OCI-LY7 (cell line): ENCODE data around the gene MORN1. TPM values are rescaled to one million over a fixed set of nuclear protein-coding genes. Genes with fewer than 3 reads are reported as not detected.

ENCODE experiments used
- BruUV-seq: library from RNA; stranded (reverse); fragments of 400-500 nt; replicated peaks from 2 replicates; lab custom pipeline; 2021; lab: Mats Ljungman, UMichigan
- CTCF ChIA-PET: fragments of 300-600 bp; sonication (Branson Sonifier 250); formaldehyde crosslinking; loops from one replicate; lab custom pipeline; 2022; ENCODE audit warnings: antibody characterized with exemption; ENCODE audit not compliant: unreplicated experiment; lab: Charles Lee
- POLR2A ChIA-PET: fragments of 300-600 bp; sonication (Branson Sonifier 250); formaldehyde crosslinking; loops from one replicate; lab custom pipeline; 2022; ENCODE audit warnings: antibody characterized with exemption; lab: Charles Lee
- DNase-seq: peaks from one replicate; pipeline ENCODE4 v3.0.0-alpha.2; 2015; ENCODE audit warnings: low spot score
- H2AFZ ChIP-seq: fragments of 200-600 bp; sonication (generic), shearing (Covaris generic); 2 replicates; pipeline ENCODE4 v1.6.1; 2014; ENCODE audit warnings: mild to moderate bottlenecking, antibody characterized with exemption, low read length, moderate library complexity
- H3K27ac ChIP-seq: fragments of 200-600 bp; sonication (generic); 2 replicates; pipeline ENCODE4 v1.5.1; 2014; ENCODE audit warnings: mixed run types, low read depth, mild to moderate bottlenecking, moderate library complexity, low read length, inconsistent platforms; ENCODE audit not compliant: poor library complexity, severe bottlenecking
- H3K36me3 ChIP-seq: fragments of 200-600 bp; sonication (generic); 2 replicates; pipeline ENCODE4 v1.6.1; 2014; ENCODE audit warnings: mild to moderate bottlenecking, antibody characterized with exemption, low read length, moderate library complexity, mixed read lengths; ENCODE audit not compliant: insufficient read depth
- H3K4me1 ChIP-seq: fragments of 200-600 bp; sonication (generic); 2 replicates; pipeline ENCODE4 v1.5.1; 2014; ENCODE audit warnings: mild to moderate bottlenecking, low read length; ENCODE audit not compliant: insufficient read depth, poor library complexity, severe bottlenecking
- H3K4me2 ChIP-seq: fragments of 200-600 bp; sonication (generic); 2 replicates; pipeline ENCODE4 v1.6.1; 2014; ENCODE audit warnings: mild to moderate bottlenecking, low read length
- H3K4me3 ChIP-seq: fragments of 200-600 bp; sonication (generic); 2 replicates; pipeline ENCODE4 v1.5.1; 2014; ENCODE audit warnings: mild to moderate bottlenecking, low read depth, low read length; ENCODE audit not compliant: poor library complexity, severe bottlenecking
- H3K79me2 ChIP-seq: fragments of 200-600 bp; sonication (generic); 2 replicates; pipeline ENCODE4 v1.6.1; 2016; ENCODE audit warnings: low read depth, mild to moderate bottlenecking, low read length, moderate library complexity, mixed read lengths; ENCODE audit not compliant: insufficient read depth
- H3K9me2 ChIP-seq: fragments of 200-600 bp; sonication (generic); 2 replicates; pipeline ENCODE4 v1.6.1; 2016; ENCODE audit warnings: mild to moderate bottlenecking, low read length, mixed read lengths; ENCODE audit not compliant: insufficient read depth
- H3K9me3 ChIP-seq: fragments of 200-600 bp; sonication (generic); 2 replicates; pipeline ENCODE4 v1.6.1; 2014; ENCODE audit warnings: mild to moderate bottlenecking, mixed run types, low read length, mixed read lengths
- H4K20me1 ChIP-seq: fragments of 200-600 bp; sonication (generic); 2 replicates; pipeline ENCODE4 v1.6.1; 2014; ENCODE audit warnings: mild to moderate bottlenecking, antibody characterized with exemption, low read length, moderate library complexity, mixed read lengths; ENCODE audit not compliant: insufficient read depth
- CTCF ChIP-seq: fragments of 200-600 bp; sonication (generic); conservative IDR thresholded peaks from 2 replicates; pipeline ENCODE4 v1.5.1; 2014; ENCODE audit warnings: mild to moderate bottlenecking, antibody characterized with exemption, low read length, moderate library complexity, mixed read lengths
- EZH2phosphoT487 ChIP-seq: fragments of 200-600 bp; sonication (generic); IDR thresholded peaks from 2 replicates; pipeline ENCODE4 v1.6.1; 2018; ENCODE audit warnings: low read depth, borderline replicate concordance, mild to moderate bottlenecking, mixed run types, antibody characterized with exemption, low read length, moderate library complexity, mixed read lengths
- intact Hi-C: fragments of 100-400 bp; cut with micrococcal nuclease; formaldehyde crosslinking; loops from one replicate; pipeline ENCODE4 v1.10.0; 2022; ENCODE audit not compliant: unreplicated experiment
- total RNA-seq, 2 experiments: library from RNA; depleted of rRNA in 1 of 2; stranded (reverse); fragments of >200 nt in 1 of 2; shearing (Covaris generic) in 1 of 2; gene quantifications; 2 replicates each; pipeline ENCODE4 v1.2.3, GENCODE V29; 2014 to 2022

The MORN1 gene
- total RNA-seq, 2 experiments from 2014 or later, result 13.1 to 29.7 TPM

- Histone ChIP-seq H4K20me1 (no peaks in the 10 kb centered on the region; the same call in 1 of the 2 replicates), H3K9me2 (no peaks in the 10 kb centered on the region), H3K9me3 (no peaks in the 10 kb centered on the region), H3K4me2 (no peak overlapping the region), H3K4me3 (no peak overlapping the region), H2AFZ (no peak overlapping the region), H3K27ac (no peak overlapping the region), H3K79me2 (no peaks in the 10 kb centered on the region), H3K36me3 (no peaks in the 10 kb centered on the region), H3K4me1 (peaks cover 20% of the 10 kb centered on the region)
- intact Hi-C loops, result no loop called here
- DNase-seq, result no peak
- ChIA-PET CTCF (no interaction called here), POLR2A (no interaction called here)
- TF ChIP-seq EZH2phosphoT487 (no peak), CTCF (no peak)
- BruUV-seq, result no TSS peak
These were observed 7.1 kb downstream of the MORN1 start for GRCh38 chr1:2384130-2384860.

- Histone ChIP-seq H4K20me1 (no peaks in the 10 kb centered on the region; the same call in 1 of the 2 replicates), H2AFZ (no peak overlapping the region), H3K4me2 (no peak overlapping the region), H3K27ac (no peak overlapping the region), H3K4me1 (peaks cover 12% of the 10 kb centered on the region), H3K4me3 (no peak overlapping the region), H3K79me2 (no peaks in the 10 kb centered on the region), H3K9me2 (no peaks in the 10 kb centered on the region), H3K36me3 (no peaks in the 10 kb centered on the region), H3K9me3 (no peaks in the 10 kb centered on the region)
- no peak for DNase-seq
- BruUV-seq, result no TSS peak
- ChIA-PET POLR2A (interaction anchor here (0.6 kb wide), 1 partner anchor 15 kb away, joined by 3 read pairs; no protein-coding TSS in a partner anchor), CTCF (no interaction called here)
- intact Hi-C loops, result no loop called here
- TF ChIP-seq CTCF (no peak), EZH2phosphoT487 (no peak)
These were observed 7.8 kb downstream of the MORN1 start for GRCh38 chr1:2383576-2383975.
